Smooth muscle cell (in vitro differentiated cells): ENCODE measurements around the gene YES1. TPM values are rescaled to one million over a fixed set of nuclear protein-coding genes. Genes with fewer than 3 reads are reported as not detected.
A peak's percentile ranks its signal among the peaks of the same experiment; 100 is the strongest.

ENCODE experiments used
- DNase-seq: peaks from one replicate; lab custom pipeline; 2025; ENCODE audit not compliant: unreplicated experiment; lab: John Stamatoyannopoulos, UW
- H2AFZ ChIP-seq: fragments of 200-600 bp; sonication (generic); 2 replicates; pipeline ENCODE4 v1.6.0; 2016; ENCODE audit warnings: antibody characterized with exemption, low read depth, mild to moderate bottlenecking
- H3F3A ChIP-seq: fragments of 200-600 bp; sonication (generic); 2 replicates; pipeline ENCODE4 v1.6.0; 2017; ENCODE audit warnings: antibody characterized with exemption, low read depth
- H3K27ac ChIP-seq: fragments of 200-600 bp; sonication (generic); 2 replicates; pipeline ENCODE4 v1.5.1; 2016; ENCODE audit warnings: low read depth, mild to moderate bottlenecking
- H3K27me3 ChIP-seq: fragments of 200-600 bp; sonication (generic); 2 replicates; pipeline ENCODE4 v1.6.1; 2016; ENCODE audit warnings: low read depth, mild to moderate bottlenecking
- H3K36me3 ChIP-seq: fragments of 200-600 bp; sonication (generic); 2 replicates; pipeline ENCODE4 v1.5.1; 2016; ENCODE audit warnings: low read depth
- H3K4me1 ChIP-seq: fragments of 200-600 bp; sonication (generic); 2 replicates; pipeline ENCODE4 v1.5.1; 2016; ENCODE audit warnings: low read depth
- H3K4me2 ChIP-seq: fragments of 200-600 bp; sonication (generic); 2 replicates; pipeline ENCODE4 v1.6.0; 2016; ENCODE audit warnings: mild to moderate bottlenecking
- H3K4me3 ChIP-seq: fragments of 200-600 bp; sonication (generic); 2 replicates; pipeline ENCODE4 v1.5.1; 2016; ENCODE audit warnings: mild to moderate bottlenecking
- H3K79me2 ChIP-seq: fragments of 200-600 bp; sonication (generic); 2 replicates; pipeline ENCODE4 v1.6.0; 2016; ENCODE audit warnings: low read depth, mild to moderate bottlenecking
- H3K9ac ChIP-seq: fragments of 200-600 bp; sonication (generic); 2 replicates; pipeline ENCODE4 v1.6.0; 2016; ENCODE audit warnings: low read depth
- H3K9me3 ChIP-seq: fragments of 200-600 bp; sonication (generic); replicated peaks from 2 replicates; pipeline ENCODE4 v1.5.1; 2016; ENCODE audit warnings: low read depth
- H4K20me1 ChIP-seq: fragments of 200-600 bp; sonication (generic); 2 replicates; pipeline ENCODE4 v1.6.0; 2016; ENCODE audit warnings: low read depth
- CTCF ChIP-seq: fragments of 200-600 bp; sonication (generic); IDR thresholded peaks from 2 replicates; pipeline ENCODE4 v1.5.1; 2017; ENCODE audit warnings: borderline replicate concordance, mild to moderate bottlenecking, antibody characterized with exemption; ENCODE audit not compliant: insufficient read depth, poor library complexity, severe bottlenecking
- WGBS: methylation state at CpG from one replicate; pipeline ENCODE4 v1.1.7; 2016; ENCODE audit warnings: low lambda C conversion rate; 5-methylcytosine and 5-hydroxymethylcytosine counted together
- polyA plus RNA-seq: library from polyadenylated mRNA; unstranded; fragments of >200 nt; fragmentation: Nextera tagmentation; extraction: Ambion mirVana; gene quantifications from 2 replicates; pipeline ENCODE4 v1.2.1, GENCODE V29; 2016
- total RNA-seq: library from RNA; depleted of rRNA; stranded (reverse); fragments of >200 nt; gene quantifications from 2 replicates; pipeline ENCODE4 v1.2.3, GENCODE V29; 2014

The YES1 gene
- total and polyA plus RNA-seq, 2 experiments from 2014 or later, result 22.6 to 179 TPM

GRCh38 chr18:713135-713490 lies 98.9 kb downstream of the YES1 start:
- DNase-seq, result no peak
- peak overlapping the region; percentile 90 for H3K4me2 ChIP-seq
- no peaks in the 10 kb centered on the region for H3K9me3 ChIP-seq
- no peak overlapping the region for H3K27ac ChIP-seq
- WGBS, result 93% methylated on average over 23 of the region's 23 CpGs
- H3K36me3 ChIP-seq, result no peaks in the 10 kb centered on the region
- H4K20me1 ChIP-seq, result no peaks in the 10 kb centered on the region
- no peaks in the 10 kb centered on the region for H3K27me3 ChIP-seq
- H3F3A ChIP-seq, result peaks cover 10% of the 10 kb centered on the region
- H2AFZ ChIP-seq, result peak overlapping the region; percentile 61
- H3K79me2 ChIP-seq, result peaks cover 8% of the 10 kb centered on the region
- peak overlapping the region; percentile 79 for H3K4me3 ChIP-seq
- H3K4me1 ChIP-seq, result peaks cover 4% of the 10 kb centered on the region
- TF ChIP-seq CTCF, result no peak
- no peak overlapping the region for H3K9ac ChIP-seq

- peak; percentile 61 for DNase-seq
- peak within 1 kb of the TSS; percentile 61 for H2AFZ ChIP-seq
- WGBS, result 8% methylated on average over 85 of the region's 91 CpGs
- H3K36me3 ChIP-seq, result no peaks in the 10 kb centered on the region
- no peaks in the 10 kb centered on the region for H4K20me1 ChIP-seq
- peak within 1 kb of the TSS; percentile 79 for H3K4me3 ChIP-seq
- peak within 1 kb of the TSS; percentile 54 for H3K27ac ChIP-seq
- no peaks in the 10 kb centered on the region for H3K9me3 ChIP-seq
- peak; percentile 71 for TF ChIP-seq CTCF
- no peaks in the 10 kb centered on the region for H3K27me3 ChIP-seq
- H3F3A ChIP-seq, result peaks cover 10% of the 10 kb centered on the region
- peaks cover 4% of the 10 kb centered on the region for H3K4me1 ChIP-seq
- H3K79me2 ChIP-seq, result peaks cover 8% of the 10 kb centered on the region
- H3K9ac ChIP-seq, result peak within 1 kb of the TSS; percentile 51
- H3K4me2 ChIP-seq, result peak within 1 kb of the TSS; percentile 90
Measured at GRCh38 chr18:712401-713134, 99.5 kb downstream of the YES1 start, which contains the start of gene ENOSF1. TSS of gene ENOSF1 (minus strand) at chr18:712630. CDS start at chr18:712587, 43 bp downstream.

- Histone ChIP-seq H3K9me3 (no peaks in the 10 kb centered on the region), H3K4me3 (peak overlapping the region; percentile 79), H4K20me1 (no peaks in the 10 kb centered on the region), H2AFZ (peak overlapping the region; percentile 61), H3K4me1 (peaks cover 8% of the 10 kb centered on the region), H3K79me2 (peaks cover 8% of the 10 kb centered on the region), H3F3A (peaks cover 10% of the 10 kb centered on the region), H3K9ac (peak overlapping the region; percentile 51), H3K27me3 (no peaks in the 10 kb centered on the region), H3K27ac (peak overlapping the region; percentile 54), H3K4me2 (peak overlapping the region; percentile 90), H3K36me3 (no peaks in the 10 kb centered on the region)
- peak; percentile 21 for DNase-seq
- under 1% methylated on average over 32 of the region's 42 CpGs for WGBS
- TF ChIP-seq CTCF, result no peak
Measured at GRCh38 chr18:711657-712400, 100.2 kb downstream of the YES1 start.
